HepG2 (cell line): ENCODE data around the gene SHISA6. TPM values are rescaled to one million over a fixed set of nuclear protein-coding genes. Genes with fewer than 3 reads are reported as not detected.

Experiments used
- ATAC-seq: fragments of 200-7000 bp; cut with Tn5 transposase; 3 replicates; pipeline ENCODE4 v1.9.1; 2020; ENCODE audit warnings: mild to moderate bottlenecking, moderate library complexity
- BruUV-seq: library from RNA; stranded (reverse); fragments of 400-500 nt; replicated peaks from 2 replicates; lab custom pipeline; 2021; lab: Mats Ljungman, UMichigan
- CTCF ChIA-PET: fragments of 300-600 bp; formaldehyde crosslinking; extraction: SDS; loops from one replicate; lab custom pipeline; 2021; ENCODE audit warnings: low total read pairs, inconsistent platforms, low intra/inter-chr PET ratio; lab: Yijun Ruan, JAX
- POLR2A ChIA-PET: fragments of 350-600 bp; sonication (Branson Sonifier 250); formaldehyde crosslinking; loops from one replicate; lab custom pipeline; 2020; ENCODE audit warnings: antibody characterized with exemption, inconsistent platforms; lab: Yijun Ruan, JAX
- DNase-seq: peaks from one replicate; pipeline ENCODE4 v3.0.0-alpha.2; 2015; ENCODE audit warnings: low spot score
- FAIRE-seq: peaks from 3 replicates; lab custom pipeline; 2011; peaks lifted over from hg19 to GRCh38; lab: Jason Lieb, UNC
- H2AFZ ChIP-seq: one replicate; pipeline ENCODE4 v1.6.1; 2011; ENCODE audit warnings: low read length, inconsistent platforms
- H3K27ac ChIP-seq: fragments of 300-600 bp; 3 replicates; pipeline ENCODE4 v1.8.0; 2011; ENCODE audit warnings: mixed run types, mild to moderate bottlenecking, mixed read lengths, low read length, inconsistent platforms; ENCODE audit not compliant: insufficient read depth; ENCODE audit errors: extremely low read length
- H3K27me3 ChIP-seq, 2 experiments: fragments of 200-600 bp in 1 of 2; 2 replicates in 1 of 2; 3 replicates in 1 of 2; pipeline versions ENCODE4 v1.6.0 to v1.8.0; 2011; ENCODE audit warnings: low read length in 2 of 2, mild to moderate bottlenecking in 2 of 2, moderate library complexity in 2 of 2, inconsistent platforms in 1 of 2; ENCODE audit not compliant: insufficient read depth in 2 of 2, control insufficient read depth in 1 of 2
- H3K36me3 ChIP-seq, 2 experiments: fragments of 200-600 bp in 1 of 2; replicated peaks in 1 of 2; 2 replicates in 1 of 2; 3 replicates in 1 of 2; pipeline versions ENCODE4 v1.5.1 to v1.8.0; 2011; ENCODE audit warnings: low read length in 2 of 2, inconsistent platforms in 1 of 2; ENCODE audit not compliant: insufficient read depth in 2 of 2, control insufficient read depth in 1 of 2
- H3K4me1 ChIP-seq: 2 replicates; pipeline ENCODE4 v1.5.1; 2012; ENCODE audit warnings: low read length, inconsistent platforms; ENCODE audit not compliant: insufficient read depth
- H3K4me2 ChIP-seq: 2 replicates; pipeline ENCODE4 v1.6.0; 2011; ENCODE audit warnings: low read depth, low read length, inconsistent platforms
- H3K4me3 ChIP-seq, 3 experiments: fragments of 200-600 bp in 1 of 3; sonication (generic), shearing (Covaris generic) in 1 of 3; replicated peaks in 1 of 3; 2 replicates each; pipeline ENCODE4 v1.5.1; 2011 to 2016; ENCODE audit warnings: low read length in 3 of 3, inconsistent platforms in 2 of 3, low read depth in 2 of 3, mild to moderate bottlenecking in 2 of 3, control low read depth in 1 of 3, mixed read lengths in 1 of 3; ENCODE audit not compliant: insufficient read depth in 1 of 3
- H3K79me2 ChIP-seq: one replicate; pipeline ENCODE4 v1.6.1; 2011; ENCODE audit warnings: low read length, inconsistent platforms; ENCODE audit not compliant: insufficient read depth
- H3K9ac ChIP-seq: 2 replicates; pipeline ENCODE4 v1.6.0; 2011; ENCODE audit warnings: mild to moderate bottlenecking, low read depth, low read length, inconsistent platforms; ENCODE audit not compliant: insufficient read depth
- H3K9me3 ChIP-seq: 2 replicates; pipeline ENCODE4 v1.5.1; 2012; ENCODE audit warnings: mild to moderate bottlenecking, low read length
- H4K20me1 ChIP-seq: 2 replicates; pipeline ENCODE4 v1.6.0; 2011; ENCODE audit warnings: inconsistent platforms, mild to moderate bottlenecking, low read length, moderate library complexity; ENCODE audit not compliant: insufficient read depth
- ATF4 ChIP-seq, 2 experiments: fragments of 450-650 bp in 1 of 2; sonication (generic) in 1 of 2; formaldehyde crosslinking; IDR thresholded peaks; 2 replicates each; pipeline versions ENCODE4 v1.5.0 to v1.8.0; 2020 to 2022; ENCODE audit warnings: mild to moderate bottlenecking in 1 of 2, missing genetic modification reagents in 1 of 2
- CCAR2 ChIP-seq: fragments of 200-400 bp; formaldehyde crosslinking; optimal IDR thresholded peaks from 2 replicates; pipeline ENCODE3; 2018; ENCODE audit warnings: low read depth, mild to moderate bottlenecking, low read length, moderate library complexity
- HMG20A ChIP-seq: IDR thresholded peaks from 2 replicates; pipeline ENCODE4 v1.6.1; 2016; ENCODE audit warnings: borderline replicate concordance
- IRF1 ChIP-seq: sonication (generic); formaldehyde crosslinking; IDR thresholded peaks from 2 replicates; pipeline ENCODE4 v1.4.0; 2020; ENCODE audit warnings: low read depth, mild to moderate bottlenecking, missing genetic modification reagents
- KMT2A ChIP-seq: sonication (generic); formaldehyde crosslinking; IDR thresholded peaks from 2 replicates; pipeline ENCODE4 v1.4.0; 2020; ENCODE audit warnings: missing genetic modification reagents
- PHB2 ChIP-seq: fragments of 450-650 bp; IDR thresholded peaks from 2 replicates; pipeline ENCODE4 v1.6.1; 2018; ENCODE audit not compliant: partially characterized antibody
- XBP1 ChIP-seq: sonication (generic); formaldehyde crosslinking; IDR thresholded peaks from 2 replicates; pipeline ENCODE4 v1.5.0; 2020; ENCODE audit warnings: missing genetic modification reagents
- ZNF33B ChIP-seq: sonication (generic); formaldehyde crosslinking; IDR thresholded peaks from 2 replicates; pipeline ENCODE4 v1.5.1; 2020; ENCODE audit warnings: mild to moderate bottlenecking, missing genetic modification reagents
- ZNF574 ChIP-seq: sonication (generic); formaldehyde crosslinking; IDR thresholded peaks from 2 replicates; pipeline ENCODE4 v1.4.0; 2020; ENCODE audit warnings: missing genetic modification reagents
- ZNF761 ChIP-seq: sonication (generic); formaldehyde crosslinking; conservative IDR thresholded peaks from 2 replicates; pipeline ENCODE4 v1.4.0; 2020; ENCODE audit warnings: mild to moderate bottlenecking, missing genetic modification reagents
- ZNF878 ChIP-seq: sonication (generic); formaldehyde crosslinking; IDR thresholded peaks from 2 replicates; pipeline ENCODE4 v1.8.1; 2023; ENCODE audit warnings: mild to moderate bottlenecking, missing genetic modification reagents, moderate library complexity
- WGBS: methylation state at CpG from one replicate; pipeline ENCODE4 v1.1.6; 2017; ENCODE audit warnings: low lambda C conversion rate; 5-methylcytosine and 5-hydroxymethylcytosine counted together
- in situ Hi-C: cut with HindIII; loops from 2 replicates; pipeline ENCODE4 v1.10.0; 2017; ENCODE audit warnings: low pct_unique_long_range_greater_than_20kb; ENCODE audit not compliant: extremely low pct_ligation_motif_present
- intact Hi-C: fragments of 100-400 bp; cut with micrococcal nuclease; formaldehyde crosslinking; loops from one replicate; pipeline ENCODE4 v1.10.0; 2022; ENCODE audit not compliant: unreplicated experiment
- polyA plus RNA-seq, 8 experiments: library from polyadenylated mRNA; depleted of rRNA in 3 of 8; stranded (reverse) in 7 of 8; unstranded in 1 of 8; fragments of >200 nt; fragmentation: Illumina TruSeq in 4 of 8; extraction: Trizol in 4 of 8; gene quantifications; 2 replicates each; pipeline versions ENCODE4 v1.2.1 to v1.2.3, GENCODE V29; 2011 to 2016; ENCODE audit warnings: low read depth in 4 of 8, missing spikeins in 1 of 8, mixed read lengths in 1 of 8; ENCODE audit not compliant: insufficient read depth in 1 of 8
- total RNA-seq, 5 experiments: library from RNA; depleted of rRNA; stranded (reverse); fragments of >200 nt; fragmentation: Illumina TruSeq; extraction: Trizol; gene quantifications; 2 replicates each; pipeline ENCODE4 v1.2.3, GENCODE V29; 2016; ENCODE audit warnings: low read depth in 1 of 5

Gene SHISA6
- total and polyA plus RNA-seq, 2 of the 13 experiments (the other 11 are each of a cell fraction or from before 2014, with no cell fraction given), result not detected

DNA sequence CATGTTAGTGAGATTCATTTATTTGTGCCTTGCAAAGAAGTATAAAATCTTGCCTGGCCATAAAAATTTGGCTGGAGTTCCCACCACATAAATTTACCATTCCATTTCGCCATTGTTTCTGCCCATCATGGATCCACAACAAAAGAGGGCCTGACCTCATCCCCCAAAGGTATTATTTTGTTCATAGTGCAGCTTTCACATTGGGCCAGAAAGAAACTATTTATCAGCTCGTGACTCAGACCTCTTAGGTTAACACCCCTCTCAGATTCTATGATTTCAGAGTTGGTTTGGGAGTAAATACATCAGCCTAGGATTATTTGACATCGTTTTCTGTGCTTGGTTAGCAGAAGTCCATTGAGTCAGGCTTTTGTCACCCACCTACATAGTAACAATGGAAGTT is 108.1 kb downstream of the SHISA6 start:
- Histone ChIP-seq H2AFZ (no peak overlapping the region), H3K27me3 (no peaks in the 10 kb centered on the region; a peak in 1 of 5 replicates), H4K20me1 (no peaks in the 10 kb centered on the region), H3K9ac (no peak overlapping the region), H3K79me2 (no peaks in the 10 kb centered on the region), H3K4me2 (no peak overlapping the region), H3K9me3 (no peaks in the 10 kb centered on the region), H3K4me3 (no peak overlapping the region), H3K4me1 (no peaks in the 10 kb centered on the region), H3K36me3 (no peaks in the 10 kb centered on the region), H3K27ac (no peak overlapping the region)
- POLR2A ChIA-PET, result no interaction called here
- in situ Hi-C loops (no loop called here), intact Hi-C loops (no loop called here)
- BruUV-seq, result no TSS peak
- DNase-seq (no peak), FAIRE-seq (no peak), ATAC-seq (no peak)
- TF ChIP-seq ZNF761 (CRISPR knock-in tag), result no peak
- TF ChIP-seq CCAR2, result no peak
- TF ChIP-seq ATF4 (CRISPR knock-in tag; IDR thresholded peaks at IDR 0.05), result no peak
- TF ChIP-seq PHB2, result no peak
- no peak for TF ChIP-seq IRF1
- no peak for TF ChIP-seq ZNF878
- no peak for TF ChIP-seq HMG20A (CRISPR knock-in tag)
- no peak for TF ChIP-seq ZNF574
- no peak for TF ChIP-seq ZNF33B (CRISPR knock-in tag)
- no peak for TF ChIP-seq XBP1 (CRISPR knock-in tag)
- no peak for TF ChIP-seq KMT2A
- WGBS, result 4% methylated on average over 3 of the region's 3 CpGs
- CTCF ChIA-PET, result no interaction called here
